DND-41 (cell line): ENCODE results near the gene PLD3.

Experiments
- EZH2 ChIP-seq: IDR thresholded peaks from 3 replicates; pipeline ENCODE4 v1.6.1; 2012; ENCODE audit warnings: borderline replicate concordance, low read depth, mild to moderate bottlenecking, moderate library complexity, low read length, inconsistent platforms; ENCODE audit not compliant: severe bottlenecking
- TF ChIP-seq, protein P1 (sequence below): IDR thresholded peaks from 2 replicates; pipeline ENCODE4 v1.5.1; 2012; ENCODE audit warnings: borderline replicate concordance, low read length, moderate library complexity, mild to moderate bottlenecking; ENCODE audit not compliant: poor library complexity, severe bottlenecking; ENCODE audit errors: extremely low read depth

DNA sequence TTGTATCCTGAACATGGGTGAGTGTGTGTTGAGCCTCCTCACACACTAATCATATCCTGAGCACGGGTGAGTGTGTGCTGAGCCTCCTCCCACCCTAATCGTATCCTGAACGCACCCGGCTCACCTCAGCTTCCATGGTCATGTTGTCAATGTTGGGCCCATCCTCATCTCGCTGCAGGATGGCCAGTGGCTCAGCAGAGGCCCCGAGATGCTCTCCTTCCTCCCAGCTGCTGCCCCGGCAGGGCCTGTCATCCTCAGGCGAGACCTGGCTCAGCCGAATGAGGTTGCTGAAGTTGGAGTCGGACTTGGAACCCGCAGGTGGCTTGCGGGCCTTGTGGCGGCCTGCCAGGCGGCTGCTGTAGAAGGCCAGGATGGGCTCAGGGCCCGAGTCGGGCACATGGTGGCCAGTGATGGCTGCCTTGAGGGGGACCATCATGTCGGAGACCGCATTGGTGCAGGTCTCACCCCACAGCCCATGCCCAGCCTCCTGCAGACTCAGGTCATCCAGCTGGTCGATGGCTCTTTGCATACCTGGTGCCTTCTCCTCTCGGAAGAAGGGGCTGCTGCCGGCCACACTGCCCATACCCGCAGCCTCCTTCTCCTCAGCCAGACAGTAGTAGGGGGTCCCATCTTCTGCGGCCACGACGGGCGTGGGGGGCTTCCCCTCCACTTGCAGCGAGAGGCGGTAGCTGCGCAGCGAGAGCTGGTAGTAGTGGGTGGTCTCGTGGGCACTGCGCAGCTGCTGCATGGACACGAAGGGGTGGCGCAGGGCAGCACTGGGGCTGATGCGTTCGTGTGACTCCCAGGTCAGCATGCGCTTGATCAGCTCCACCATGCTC lies 31.9 kb downstream of the PLD3 start:
- TF ChIP-seq, protein P1, sequence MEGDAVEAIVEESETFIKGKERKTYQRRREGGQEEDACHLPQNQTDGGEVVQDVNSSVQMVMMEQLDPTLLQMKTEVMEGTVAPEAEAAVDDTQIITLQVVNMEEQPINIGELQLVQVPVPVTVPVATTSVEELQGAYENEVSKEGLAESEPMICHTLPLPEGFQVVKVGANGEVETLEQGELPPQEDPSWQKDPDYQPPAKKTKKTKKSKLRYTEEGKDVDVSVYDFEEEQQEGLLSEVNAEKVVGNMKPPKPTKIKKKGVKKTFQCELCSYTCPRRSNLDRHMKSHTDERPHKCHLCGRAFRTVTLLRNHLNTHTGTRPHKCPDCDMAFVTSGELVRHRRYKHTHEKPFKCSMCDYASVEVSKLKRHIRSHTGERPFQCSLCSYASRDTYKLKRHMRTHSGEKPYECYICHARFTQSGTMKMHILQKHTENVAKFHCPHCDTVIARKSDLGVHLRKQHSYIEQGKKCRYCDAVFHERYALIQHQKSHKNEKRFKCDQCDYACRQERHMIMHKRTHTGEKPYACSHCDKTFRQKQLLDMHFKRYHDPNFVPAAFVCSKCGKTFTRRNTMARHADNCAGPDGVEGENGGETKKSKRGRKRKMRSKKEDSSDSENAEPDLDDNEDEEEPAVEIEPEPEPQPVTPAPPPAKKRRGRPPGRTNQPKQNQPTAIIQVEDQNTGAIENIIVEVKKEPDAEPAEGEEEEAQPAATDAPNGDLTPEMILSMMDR = no peak
- no peak for TF ChIP-seq EZH2
